NCI-H1092 (cell line): ENCODE measurements around the gene ANKRD13A.
"Not testable (repeated sequence)": the region's sequence is repeated elsewhere in the genome, so short reads cannot be mapped to it uniquely, and the experiment has no call there.

Experiments
- DNase-seq: peaks from one replicate; lab custom pipeline; 2025; lab: John Stamatoyannopoulos, UW

ANKRD13A gene

GRCh38 chr12:110007881-110008280 lies 8.7 kb downstream of the ANKRD13A start:
- no peak for DNase-seq

- not testable (repeated sequence) for DNase-seq
These were observed 9.6 kb downstream of the ANKRD13A start for GRCh38 chr12:110008681-110009398.

GRCh38 chr12:110010853-110011723 lies 11.9 kb downstream of the ANKRD13A start:
- DNase-seq, result no peak

- DNase-seq, result no peak
These were observed 12.9 kb downstream of the ANKRD13A start for GRCh38 chr12:110012137-110012536.

- DNase-seq, result no peak
These were observed 13.4 kb downstream of the ANKRD13A start for GRCh38 chr12:110012659-110013058.

- no peak for DNase-seq
These were observed 15.9 kb downstream of the ANKRD13A start for GRCh38 chr12:110015132-110015531.

GRCh38 chr12:110020956-110021355 lies 21.7 kb downstream of the ANKRD13A start:
- no peak for DNase-seq

- no peak for DNase-seq
These were observed 24.1 kb downstream of the ANKRD13A start for GRCh38 chr12:110023059-110023980.

- no peak for DNase-seq
These were observed 24.8 kb downstream of the ANKRD13A start for GRCh38 chr12:110024051-110024450.

GRCh38 chr12:110028323-110028722 lies 29.1 kb downstream of the ANKRD13A start:
- DNase-seq, result no peak

GRCh38 chr12:110029290-110029815 lies 30.1 kb downstream of the ANKRD13A start:
- DNase-seq, result no peak

GRCh38 chr12:110033888-110034287 lies 34.7 kb downstream of the ANKRD13A start:
- no peak for DNase-seq

GRCh38 chr12:110035534-110036104 lies 36.4 kb downstream of the ANKRD13A start:
- DNase-seq, result no peak

- DNase-seq, result no peak
These were observed 38.1 kb downstream of the ANKRD13A start for GRCh38 chr12:110037315-110037714.

- no peak for DNase-seq
These were observed 39.5 kb downstream of the ANKRD13A start for GRCh38 chr12:110038741-110039084.

- DNase-seq, result no peak
These were observed 40.0 kb downstream of the ANKRD13A start for GRCh38 chr12:110039085-110039807.

GRCh38 chr12:110042264-110042663 lies 43.0 kb downstream of the ANKRD13A start:
- no peak for DNase-seq

- no peak for DNase-seq
These were observed 47.4 kb downstream of the ANKRD13A start for GRCh38 chr12:110046451-110047187.

GRCh38 chr12:110047297-110047940 lies 48.2 kb downstream of the ANKRD13A start:
- no peak for DNase-seq
